ENCODE results near the gene RGL2.
A peak's percentile ranks its signal among the peaks of the same experiment; 100 is the strongest.

Gene RGL2

DNA sequence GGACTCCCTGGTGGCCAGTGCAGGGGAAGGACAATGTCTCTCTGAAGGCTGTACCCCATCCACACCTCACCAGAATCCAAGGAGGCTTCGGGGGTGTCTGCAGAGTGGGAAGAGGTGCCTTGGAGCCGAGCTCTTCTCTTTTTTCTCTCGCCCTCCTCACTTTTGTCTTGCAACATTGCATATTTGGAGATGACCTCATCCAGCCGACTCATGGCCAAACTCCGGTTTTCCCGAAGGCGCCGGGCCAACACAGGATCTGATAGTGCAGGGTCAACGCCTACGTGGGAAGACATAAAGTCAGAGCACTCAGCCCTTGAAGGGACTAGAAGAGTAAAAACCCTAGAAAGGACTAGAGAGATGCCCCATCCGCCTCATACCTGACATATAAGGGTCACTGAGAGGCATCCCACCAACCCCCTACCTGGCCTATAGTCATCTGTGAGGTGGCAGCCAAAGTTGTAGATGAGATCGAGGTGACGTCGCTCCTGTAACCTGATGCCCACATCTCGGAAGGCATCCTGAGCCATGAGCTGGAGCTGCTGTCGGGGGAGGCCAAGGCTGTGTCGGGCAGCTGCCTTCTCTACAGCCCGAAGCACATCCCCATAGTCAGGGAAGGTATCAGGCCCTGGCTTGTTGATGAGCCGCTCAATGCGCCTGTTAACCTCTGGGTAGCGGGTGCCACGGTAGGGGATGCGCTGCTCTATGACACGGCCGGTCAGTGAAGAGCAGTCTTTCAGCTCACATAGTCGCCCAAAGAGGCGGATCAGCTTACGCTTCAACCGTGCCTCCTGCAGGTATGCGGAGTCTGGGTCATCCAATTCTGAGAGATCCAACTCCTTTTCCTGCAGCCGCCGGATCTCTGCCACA, 21.8 kb upstream of the RGL2 start:
- DNase-seq (no peak), ATAC-seq (no peak)
- no peaks in the 10 kb centered on the region for H3K27me3 Mint-ChIP-seq
- H3K9me3 Mint-ChIP-seq = no peaks in the 10 kb centered on the region
- peak overlapping the region; percentile 74 for H3K27ac Mint-ChIP-seq
- H3K4me3 Mint-ChIP-seq = peak overlapping the region; percentile 98
- H3K4me1 Mint-ChIP-seq = peaks cover 77% of the 10 kb centered on the region
- peaks cover 46% of the 10 kb centered on the region for H3K36me3 Mint-ChIP-seq (ENCODE audit: low read depth)

DNA sequence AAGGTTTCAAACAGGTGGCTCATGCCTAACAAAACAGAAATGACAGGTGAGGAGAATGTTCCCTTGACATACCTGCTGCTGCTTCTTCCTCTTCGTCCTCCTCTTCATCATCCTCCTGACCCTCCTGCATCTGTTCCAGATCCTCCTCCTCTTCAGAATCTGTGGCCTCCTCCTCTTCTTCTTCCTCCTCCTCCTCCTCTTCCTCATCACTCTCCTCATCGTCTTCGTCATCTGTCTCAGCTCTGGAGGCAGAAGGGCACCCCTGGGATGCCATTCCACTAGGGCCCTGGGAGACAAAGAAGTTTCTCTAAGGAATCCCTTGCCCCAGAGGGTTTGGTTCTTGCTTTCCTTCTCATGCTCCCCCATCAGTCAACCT, 21.2 kb upstream of the RGL2 start:
- no peak for DNase-seq
- Mint-ChIP-seq H3K27me3 (no peaks in the 10 kb centered on the region), H3K27ac (peak overlapping the region; percentile 74), H3K9me3 (no peaks in the 10 kb centered on the region), H3K4me3 (peak overlapping the region; percentile 98), H3K36me3 (ENCODE audit: low read depth) (peaks cover 46% of the 10 kb centered on the region), H3K4me1 (peaks cover 83% of the 10 kb centered on the region)
- ATAC-seq = no peak

DNA sequence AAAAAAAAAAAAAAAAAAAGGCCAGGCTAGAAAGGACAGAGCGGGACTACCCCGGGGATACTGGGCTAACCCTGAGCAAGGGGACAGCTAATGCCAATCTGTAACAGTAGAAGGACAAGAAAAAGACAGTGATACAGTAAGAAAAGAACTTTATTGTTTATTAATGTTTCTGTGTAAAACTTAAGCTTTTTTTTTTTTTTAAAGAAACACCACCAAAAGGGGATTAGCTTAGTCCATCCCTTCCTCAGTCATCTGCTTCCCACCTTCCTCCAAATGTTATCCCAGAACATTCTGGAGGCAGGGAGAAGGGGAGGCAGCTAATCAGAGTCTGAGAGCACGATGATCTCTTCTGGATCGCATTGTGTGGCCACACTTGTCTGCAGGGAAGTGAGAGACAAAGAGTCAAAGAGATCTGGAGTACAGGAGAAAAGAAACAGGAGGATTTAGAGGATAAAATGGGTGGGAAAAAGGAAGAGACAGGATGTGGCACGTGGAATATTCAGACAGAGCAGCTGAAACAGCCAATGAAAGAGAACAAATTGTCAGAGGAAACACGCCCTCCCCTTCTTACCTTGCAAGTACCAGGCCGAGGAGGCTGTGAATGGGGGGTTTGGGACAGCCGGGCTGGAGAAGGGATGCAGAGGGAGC, 19.8 kb upstream of the RGL2 start:
- peaks cover 84% of the 10 kb centered on the region for H3K4me1 Mint-ChIP-seq
- DNase-seq (no peak), ATAC-seq (no peak)
- peak overlapping the region; percentile 94 for H3K27ac Mint-ChIP-seq
- peaks cover 46% of the 10 kb centered on the region for H3K36me3 Mint-ChIP-seq (ENCODE audit: low read depth)
- H3K27me3 Mint-ChIP-seq = no peaks in the 10 kb centered on the region
- no peaks in the 10 kb centered on the region for H3K9me3 Mint-ChIP-seq
- peak overlapping the region; percentile 93 for H3K4me3 Mint-ChIP-seq

DNA sequence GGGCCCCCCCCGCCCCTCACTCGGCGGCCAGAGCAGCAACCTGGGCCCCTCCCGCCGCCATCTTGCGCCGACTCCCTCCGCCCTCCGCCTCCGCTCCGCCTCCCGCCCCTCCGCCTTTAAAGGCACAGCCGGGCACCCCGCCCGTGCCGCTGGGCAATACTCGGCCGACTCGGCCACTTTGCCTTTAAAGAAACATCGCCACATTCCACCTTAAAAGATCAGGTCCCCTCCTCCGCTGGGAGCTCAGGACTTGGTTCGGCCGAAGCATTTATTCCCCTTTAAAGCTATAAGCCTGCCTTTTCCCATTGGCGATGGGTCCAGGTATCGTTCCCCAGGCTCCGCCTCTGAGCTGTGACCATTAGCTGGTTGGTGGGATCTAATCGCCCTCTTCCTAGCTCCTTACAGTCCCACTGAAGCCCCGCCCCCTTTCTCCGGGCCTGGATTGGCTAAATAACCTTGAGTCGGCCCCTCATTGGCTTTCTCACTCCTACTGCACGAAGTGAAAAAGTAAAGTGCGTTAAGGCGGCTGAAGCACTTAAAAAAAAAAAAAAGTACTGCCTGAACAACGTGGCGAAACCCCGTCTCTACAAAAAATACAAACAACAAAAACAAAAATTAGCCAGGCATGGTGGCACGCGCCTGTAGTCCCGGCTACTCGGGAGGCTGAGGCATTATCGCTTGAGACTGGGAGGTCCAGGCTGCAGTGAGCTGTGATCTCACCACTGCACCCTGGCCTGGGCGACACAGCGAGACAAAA, 19.1 kb upstream of the RGL2 start, which contains the start of gene ZBTB22:
Gene ZBTB22 (minus strand): TSS at position 76 of the 757 bp plus-strand sequence. CDS start 828 bp downstream, outside the sequence.
- peak; percentile 96 for DNase-seq
- H3K27ac Mint-ChIP-seq = peak within 1 kb of the TSS; percentile 94
- peaks cover 45% of the 10 kb centered on the region for H3K36me3 Mint-ChIP-seq (ENCODE audit: low read depth)
- H3K27me3 Mint-ChIP-seq = no peaks in the 10 kb centered on the region
- ATAC-seq = peak; percentile 58
- peak within 1 kb of the TSS; percentile 93 for H3K4me3 Mint-ChIP-seq
- H3K9me3 Mint-ChIP-seq = no peaks in the 10 kb centered on the region
- H3K4me1 Mint-ChIP-seq = peaks cover 79% of the 10 kb centered on the region

DNA sequence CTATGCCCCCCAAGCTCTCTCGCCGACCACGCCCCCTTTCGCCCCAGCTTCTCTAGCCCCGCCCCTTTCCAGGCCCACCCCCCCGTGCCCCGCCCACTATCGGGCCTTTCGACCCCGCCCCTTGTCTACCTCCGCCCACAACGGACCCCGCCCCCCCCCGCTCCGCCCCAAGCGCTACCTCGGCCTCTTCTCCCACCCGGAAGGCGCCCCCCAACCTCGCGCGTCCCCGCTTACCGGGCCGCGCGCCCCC, 18.6 kb upstream of the RGL2 start:
- no peak for ATAC-seq
- no peak for DNase-seq
- peak overlapping the region; percentile 75 for H3K27ac Mint-ChIP-seq
- no peaks in the 10 kb centered on the region for H3K9me3 Mint-ChIP-seq
- peaks cover 82% of the 10 kb centered on the region for H3K4me1 Mint-ChIP-seq
- no peaks in the 10 kb centered on the region for H3K27me3 Mint-ChIP-seq
- peak overlapping the region; percentile 93 for H3K4me3 Mint-ChIP-seq
- H3K36me3 Mint-ChIP-seq (ENCODE audit: low read depth) = peaks cover 44% of the 10 kb centered on the region

DNA sequence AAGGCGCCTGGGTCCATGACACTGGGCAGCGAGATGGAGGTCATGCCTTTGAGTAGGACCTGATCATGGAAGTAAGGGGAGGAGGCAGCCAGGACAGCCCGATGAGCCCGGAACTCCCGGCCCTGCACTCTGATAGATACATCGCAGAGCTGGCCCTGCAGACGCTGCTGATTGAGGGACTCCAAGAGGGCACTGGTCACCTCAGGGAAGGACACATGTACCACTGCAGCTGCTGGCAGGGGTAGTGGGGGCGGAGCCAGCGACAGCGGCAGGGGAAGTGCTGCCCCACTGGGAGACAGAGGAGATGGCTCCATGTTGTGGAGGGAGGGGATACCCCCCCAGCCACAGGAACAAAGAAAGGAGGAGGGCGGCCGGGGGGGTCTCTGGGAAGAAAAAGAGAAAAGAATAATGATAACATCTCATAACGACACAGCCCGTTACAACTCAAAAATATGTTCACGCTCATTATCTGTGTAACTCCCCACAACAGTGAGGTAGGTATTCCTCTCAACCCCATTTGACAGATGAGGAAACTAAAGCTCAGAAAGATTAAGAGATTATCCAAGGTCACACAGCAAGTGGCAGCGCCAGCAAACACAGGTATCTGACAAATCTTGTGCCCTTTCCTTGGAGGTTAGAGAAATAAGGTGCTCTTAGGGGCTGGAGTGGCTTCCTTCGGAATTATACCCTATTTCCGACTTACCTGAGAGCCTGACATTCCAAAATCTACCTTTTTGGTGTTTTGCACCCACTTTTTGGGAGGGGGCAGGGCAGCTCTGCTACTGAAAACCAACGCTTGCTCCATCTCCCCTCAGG, 18.1 kb upstream of the RGL2 start:
- ATAC-seq (no peak), DNase-seq (no peak)
- H3K9me3 Mint-ChIP-seq = no peaks in the 10 kb centered on the region
- peaks cover 82% of the 10 kb centered on the region for H3K4me1 Mint-ChIP-seq
- H3K4me3 Mint-ChIP-seq = peak overlapping the region; percentile 72
- H3K27ac Mint-ChIP-seq = peak overlapping the region; percentile 75
- no peaks in the 10 kb centered on the region for H3K27me3 Mint-ChIP-seq
- peaks cover 44% of the 10 kb centered on the region for H3K36me3 Mint-ChIP-seq (ENCODE audit: low read depth)

DNA sequence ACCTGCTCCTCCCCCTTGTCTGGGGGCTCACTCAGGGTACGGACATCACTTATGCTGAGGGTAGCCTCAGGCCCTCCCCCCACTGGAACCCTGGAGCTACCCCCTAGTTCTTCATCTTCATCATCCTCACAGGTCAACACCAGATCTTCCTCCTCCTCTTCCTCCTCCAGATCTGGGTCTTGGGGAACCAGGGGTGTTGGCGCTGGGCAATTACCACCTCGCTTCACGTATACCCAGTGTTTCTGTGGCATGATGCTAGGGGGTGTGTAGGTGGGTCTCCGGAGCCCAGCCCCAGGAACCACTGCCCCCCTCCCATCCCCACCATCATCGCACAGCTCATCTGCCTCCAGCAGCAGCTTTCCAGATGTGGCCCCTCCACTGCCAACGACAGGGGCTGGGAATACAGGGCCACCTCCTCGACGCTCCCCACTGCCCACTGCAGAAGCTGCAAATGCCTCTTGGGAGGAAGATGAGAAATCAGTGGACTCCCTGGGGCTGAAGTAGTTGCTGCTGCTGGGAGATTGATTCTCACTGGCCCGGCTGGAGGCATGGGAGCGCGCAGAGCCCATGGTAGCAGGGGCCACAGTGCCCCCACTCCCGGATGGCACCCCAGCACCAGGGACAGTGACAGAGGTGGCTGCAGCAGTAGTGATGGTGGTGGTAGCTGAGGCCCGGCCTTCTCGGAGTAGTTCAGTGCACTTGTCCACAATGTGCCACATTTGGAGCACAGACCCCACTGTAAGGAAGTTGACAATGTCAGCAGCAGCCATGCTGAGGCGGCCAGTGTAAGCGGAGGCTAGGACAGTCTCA, 17.3 kb upstream of the RGL2 start:
- ATAC-seq = no peak
- no peak for DNase-seq
- peaks cover 79% of the 10 kb centered on the region for H3K4me1 Mint-ChIP-seq
- peak overlapping the region; percentile 72 for H3K4me3 Mint-ChIP-seq
- no peaks in the 10 kb centered on the region for H3K27me3 Mint-ChIP-seq
- no peak overlapping the region for H3K27ac Mint-ChIP-seq
- peaks cover 43% of the 10 kb centered on the region for H3K36me3 Mint-ChIP-seq (ENCODE audit: low read depth)
- H3K9me3 Mint-ChIP-seq = no peaks in the 10 kb centered on the region

DNA sequence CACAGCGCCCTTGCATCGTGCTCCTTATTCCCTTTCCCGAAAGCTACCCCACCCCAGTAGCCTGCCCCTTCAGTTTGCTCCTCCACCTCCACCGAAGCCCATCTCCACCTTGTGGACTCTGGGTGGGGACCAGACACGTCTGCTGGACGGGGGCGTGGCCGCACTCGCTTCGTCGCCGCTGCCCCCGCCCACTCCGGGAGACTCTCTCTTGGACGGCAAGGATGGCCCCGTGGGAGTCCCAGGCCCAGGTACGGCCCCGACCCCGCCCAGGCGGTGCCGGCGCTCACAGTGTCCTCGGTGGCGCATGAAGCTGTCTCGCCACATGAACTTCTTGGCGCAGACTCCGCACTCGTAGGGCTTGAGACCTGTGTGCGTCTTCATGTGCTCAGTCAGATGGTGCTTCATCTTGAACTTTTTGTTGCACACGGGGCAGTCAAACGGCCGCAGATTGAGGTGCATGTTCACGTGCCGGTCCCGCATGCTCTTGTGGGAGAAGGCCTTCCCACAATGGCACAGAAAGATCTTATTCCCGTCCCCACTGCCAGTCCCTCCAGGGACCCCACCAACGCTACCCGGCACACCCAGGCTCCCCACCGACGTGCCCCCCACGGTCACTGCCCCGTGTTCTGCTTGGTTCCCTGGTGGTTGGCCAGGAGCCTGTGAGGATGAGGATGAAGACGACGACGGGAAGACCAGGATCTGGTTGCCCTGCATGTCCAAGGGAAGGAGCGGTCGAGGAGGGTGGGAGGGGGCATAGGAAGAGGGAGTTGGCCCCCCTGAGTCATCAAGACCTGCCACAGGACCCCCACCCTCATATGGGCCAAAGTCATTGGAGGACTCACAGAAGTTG, 16.4 kb upstream of the RGL2 start:
- peak overlapping the region; percentile 95 for H3K4me3 Mint-ChIP-seq
- H3K27ac Mint-ChIP-seq = peak overlapping the region; percentile 97
- H3K9me3 Mint-ChIP-seq = no peaks in the 10 kb centered on the region
- no peaks in the 10 kb centered on the region for H3K27me3 Mint-ChIP-seq
- peaks cover 40% of the 10 kb centered on the region for H3K36me3 Mint-ChIP-seq (ENCODE audit: low read depth)
- peaks cover 74% of the 10 kb centered on the region for H3K4me1 Mint-ChIP-seq
- no peak for ATAC-seq
- DNase-seq = peak; percentile 32

DNA sequence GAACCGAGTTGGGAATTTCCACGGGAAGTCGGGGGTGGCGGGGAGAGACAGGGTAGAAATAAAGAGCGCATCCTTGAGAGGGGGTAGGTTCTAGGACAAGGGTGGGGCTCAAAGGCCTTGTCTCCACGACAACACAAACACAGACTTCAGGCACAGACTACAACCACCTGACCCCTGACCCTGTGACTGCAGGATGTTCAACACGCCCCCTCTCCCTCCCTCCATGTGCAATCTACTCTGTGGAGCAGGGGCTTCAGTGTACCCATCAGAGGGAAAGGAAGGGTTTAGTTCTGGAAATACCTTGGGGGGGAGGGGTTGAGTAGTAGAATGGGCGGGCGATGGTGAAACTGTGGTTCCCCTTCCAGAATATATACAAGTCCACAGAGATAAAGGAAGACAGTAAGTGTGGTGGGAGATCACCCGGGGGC, 15.8 kb upstream of the RGL2 start:
- Mint-ChIP-seq H3K9me3 (no peaks in the 10 kb centered on the region), H3K27ac (peak overlapping the region; percentile 97), H3K36me3 (ENCODE audit: low read depth) (peaks cover 34% of the 10 kb centered on the region), H3K27me3 (no peaks in the 10 kb centered on the region), H3K4me1 (peaks cover 69% of the 10 kb centered on the region), H3K4me3 (peak overlapping the region; percentile 95)
- peak; percentile 56 for ATAC-seq
- DNase-seq = peak; percentile 64

DNA sequence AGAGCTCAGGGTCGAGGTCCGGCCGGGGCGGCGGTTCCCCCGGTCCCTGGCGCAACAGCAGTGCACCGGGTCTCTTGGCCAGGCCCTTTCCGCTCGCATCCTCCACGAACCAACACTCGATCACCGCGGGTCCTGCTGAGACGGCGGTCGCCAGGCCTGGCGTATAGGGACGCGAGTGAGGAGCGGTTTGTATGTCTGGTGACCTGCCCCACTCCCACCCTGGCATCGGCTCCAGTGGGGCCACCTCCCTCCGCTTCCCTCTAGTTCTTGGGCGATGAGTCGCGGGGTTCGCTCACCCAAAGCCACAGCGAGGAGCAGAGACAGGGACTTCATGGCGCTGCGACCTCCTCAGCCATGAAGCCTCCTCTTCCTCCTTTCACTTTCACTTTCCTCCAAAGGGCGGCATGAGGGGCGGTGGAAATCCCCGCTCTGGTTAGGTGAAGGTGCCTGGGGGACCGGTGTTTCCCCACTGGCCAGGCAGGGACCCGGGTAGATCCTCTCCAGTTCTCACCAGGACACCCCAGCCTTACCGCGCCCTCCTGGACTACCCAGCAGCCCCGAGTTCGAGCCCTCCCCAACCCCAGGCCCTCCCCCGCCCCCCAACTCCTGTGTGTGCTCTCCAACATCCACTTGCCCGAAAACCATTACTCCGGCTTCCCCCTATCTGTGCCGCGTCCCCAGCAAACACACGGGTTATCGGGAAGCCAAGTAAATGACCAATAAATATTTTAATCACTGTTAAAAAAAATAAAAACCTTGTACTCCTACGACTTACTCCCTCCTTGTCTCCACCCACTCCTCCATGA, 15.2 kb upstream of the RGL2 start, which contains the start of gene TAPBP:
Gene TAPBP (minus strand): TSS at position 370 of the 806 bp plus-strand sequence. CDS start 37 bp downstream, at position 333.
- ATAC-seq (peak; percentile 78), DNase-seq (peak; percentile 88)
- peaks cover 31% of the 10 kb centered on the region for H3K36me3 Mint-ChIP-seq (ENCODE audit: low read depth)
- H3K27me3 Mint-ChIP-seq = no peaks in the 10 kb centered on the region
- H3K9me3 Mint-ChIP-seq = no peaks in the 10 kb centered on the region
- H3K27ac Mint-ChIP-seq = peak within 1 kb of the TSS; percentile 97
- peaks cover 65% of the 10 kb centered on the region for H3K4me1 Mint-ChIP-seq
- H3K4me3 Mint-ChIP-seq = peak within 1 kb of the TSS; percentile 95

DNA sequence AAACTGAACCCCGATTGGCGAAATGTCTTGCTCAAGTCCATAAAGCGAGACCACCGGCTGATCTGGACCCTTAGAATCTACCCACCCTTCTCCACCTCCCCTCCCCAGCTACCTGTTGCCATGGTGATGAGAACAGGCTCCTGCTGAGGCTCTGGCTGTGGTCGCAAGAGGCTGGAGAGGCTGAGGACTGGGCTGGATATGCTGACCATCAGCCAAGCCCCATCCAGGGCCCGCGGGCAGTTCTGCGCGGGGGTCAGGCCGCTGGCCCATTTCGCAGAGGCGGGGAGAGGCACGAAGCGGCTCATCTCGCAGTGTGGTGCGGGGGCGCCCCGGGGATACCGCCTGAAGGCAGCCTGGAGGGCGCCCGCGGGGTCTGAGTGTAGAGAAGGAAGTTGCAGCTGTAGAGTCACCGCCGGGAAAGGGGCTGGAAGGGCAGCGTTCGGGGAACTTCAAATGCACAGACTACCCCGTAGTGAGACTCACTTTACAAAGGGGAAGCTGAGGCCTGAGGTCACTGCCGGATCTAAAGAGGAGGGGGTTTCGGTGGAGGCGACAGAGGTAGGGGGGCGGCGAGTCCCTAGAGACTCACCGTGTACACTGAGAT, 14.5 kb upstream of the RGL2 start:
- Mint-ChIP-seq H3K36me3 (ENCODE audit: low read depth) (peaks cover 32% of the 10 kb centered on the region), H3K4me1 (peaks cover 65% of the 10 kb centered on the region), H3K4me3 (peak overlapping the region; percentile 95), H3K27ac (peak overlapping the region; percentile 97), H3K9me3 (no peaks in the 10 kb centered on the region), H3K27me3 (no peaks in the 10 kb centered on the region)
- peak; percentile 66 for DNase-seq
- ATAC-seq = no peak

All from activated naive CD8-positive, alpha-beta T cell treated with anti-CD3 and anti-CD28 coated beads, Interleukin-2, amount 50 U/mL, for 24 hours (primary cell).